Head of caudate nucleus (tissue), 42 donors: ENCODE results near the gene KMT5B.

Experiments used
- DNase-seq, 42 donors: peaks; one replicate each; pipeline versions ENCODE4 v3.0.0 to v3.0.0-alpha.2; 2020 to 2021; ENCODE audit warnings: mixed read lengths in 7 of 42
- intact Hi-C: fragments of 100-400 bp; cut with DNase I; formaldehyde crosslinking; loops from one replicate; pipeline ENCODE4 v1.15.0; 2022

KMT5B gene

DNA sequence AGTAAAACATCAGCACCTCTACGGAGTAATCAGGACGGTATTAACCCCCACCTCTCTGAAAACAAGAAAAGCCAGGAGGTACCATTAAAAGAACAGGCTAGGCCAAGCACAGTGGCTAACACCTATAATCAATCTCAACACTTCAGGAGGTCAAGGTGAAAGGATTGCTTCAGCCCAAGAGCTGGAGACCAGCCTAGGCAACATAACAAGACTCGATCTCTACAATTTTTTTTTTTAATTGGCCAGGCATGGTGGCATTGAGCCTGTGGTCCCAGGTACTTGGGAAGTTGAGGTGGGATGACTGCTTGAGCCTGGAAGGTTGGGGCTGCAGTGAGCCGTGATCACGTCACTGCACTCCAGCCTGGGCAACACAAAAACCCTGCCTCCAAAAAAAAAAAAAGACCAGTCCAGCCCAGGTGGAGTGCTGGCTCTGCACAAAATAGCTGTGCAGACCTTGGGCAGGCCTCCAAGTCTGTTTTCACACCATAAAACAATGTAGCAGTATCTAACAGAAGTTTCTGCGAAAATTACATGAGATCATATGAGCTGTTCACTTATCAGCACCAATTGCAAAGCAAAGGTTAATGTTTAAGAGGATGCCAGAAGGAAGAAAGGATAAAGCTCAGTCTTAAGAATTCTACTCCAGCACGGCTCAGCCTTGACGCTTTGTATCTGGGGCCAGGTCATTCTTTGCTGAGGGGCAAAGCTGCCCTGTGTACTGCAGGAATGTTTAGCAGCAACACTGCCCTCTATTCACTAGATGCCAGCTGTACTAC, 106.7 kb downstream of the KMT5B start:
- DNase-seq: peak in 3 of 42 donors; percentile 19 to 54 (median 37)
- intact Hi-C loops: no loop called here
